Neuronal stem cell (in vitro differentiated cells): ENCODE data around the gene BID.

Experiments
- DNase-seq: peaks from one replicate; pipeline ENCODE4 v3.0.0-alpha.2; 2013; ENCODE audit warnings: low spot score
- H2AFZ ChIP-seq: one replicate; pipeline ENCODE4 v1.6.1; 2013; ENCODE audit warnings: mild to moderate bottlenecking, low read length, inconsistent platforms
- H2AK5ac ChIP-seq: 2 replicates; pipeline ENCODE4 v1.6.1; 2013; ENCODE audit warnings: low read depth, mild to moderate bottlenecking, inconsistent platforms, low read length, moderate library complexity, mixed read lengths
- H2BK120ac ChIP-seq: 2 replicates; pipeline ENCODE4 v1.6.1; 2013; ENCODE audit warnings: low read depth, mild to moderate bottlenecking, inconsistent platforms, low read length, moderate library complexity, mixed read lengths
- H2BK12ac ChIP-seq: one replicate; pipeline ENCODE4 v1.6.1; 2013; ENCODE audit warnings: low read length, inconsistent platforms
- H2BK15ac ChIP-seq: 2 replicates; pipeline ENCODE4 v1.6.1; 2013; ENCODE audit warnings: mild to moderate bottlenecking, low read length, inconsistent platforms, mixed read lengths
- H2BK5ac ChIP-seq: one replicate; pipeline ENCODE4 v1.6.1; 2013; ENCODE audit warnings: inconsistent platforms, mild to moderate bottlenecking, low read length, moderate library complexity
- H3K14ac ChIP-seq: one replicate; pipeline ENCODE4 v1.6.1; 2013; ENCODE audit warnings: low read length, inconsistent platforms
- H3K18ac ChIP-seq: 2 replicates; pipeline ENCODE4 v1.6.1; 2013; ENCODE audit warnings: low read length, inconsistent platforms
- H3K23ac ChIP-seq: 2 replicates; pipeline ENCODE4 v1.6.1; 2013; ENCODE audit warnings: low read depth, mild to moderate bottlenecking, mixed read lengths, low read length, inconsistent platforms; ENCODE audit not compliant: poor library complexity
- H3K27ac ChIP-seq: replicated peaks from 3 replicates; pipeline ENCODE4 v1.5.1; 2013; ENCODE audit warnings: low read length, inconsistent platforms
- H3K27me3 ChIP-seq, 3 experiments: 2 replicates each; pipeline ENCODE4 v1.6.1; 2013; ENCODE audit warnings: low read length in 3 of 3, mild to moderate bottlenecking in 2 of 3, inconsistent platforms in 1 of 3, low read depth in 1 of 3, mixed read lengths in 1 of 3, moderate library complexity in 1 of 3; ENCODE audit not compliant: control insufficient read depth in 3 of 3, insufficient read depth in 3 of 3
- H3K36me3 ChIP-seq, 2 donors: replicated peaks in 1 of 2; 2 replicates each; pipeline ENCODE4 v1.6.1; 2013; ENCODE audit warnings: low read length in 2 of 2; ENCODE audit not compliant: control insufficient read depth in 2 of 2, insufficient read depth in 2 of 2
- H3K4ac ChIP-seq: 2 replicates; pipeline ENCODE4 v1.6.1; 2013; ENCODE audit warnings: inconsistent platforms, mild to moderate bottlenecking, low read length, moderate library complexity
- H3K4me1 ChIP-seq, 2 donors: 1 replicate in 1 of 2; 2 replicates in 1 of 2; pipeline ENCODE4 v1.6.1; 2013; ENCODE audit warnings: low read length in 2 of 2, low read depth in 1 of 2; ENCODE audit not compliant: control insufficient read depth in 2 of 2, insufficient read depth in 1 of 2
- H3K4me2 ChIP-seq: one replicate; pipeline ENCODE4 v1.6.1; 2013; ENCODE audit warnings: mild to moderate bottlenecking, low read length, inconsistent platforms; ENCODE audit not compliant: insufficient read depth, poor library complexity, severe bottlenecking
- H3K4me3 ChIP-seq, 2 donors: 2 replicates each; pipeline ENCODE4 v1.5.1; 2013; ENCODE audit warnings: low read length in 2 of 2, mild to moderate bottlenecking in 2 of 2, inconsistent platforms in 1 of 2, moderate library complexity in 1 of 2
- H3K79me1 ChIP-seq: one replicate; pipeline ENCODE4 v1.6.1; 2013; ENCODE audit warnings: low read depth, mild to moderate bottlenecking, inconsistent platforms, low read length, moderate library complexity
- H3K9ac ChIP-seq: one replicate; pipeline ENCODE4 v1.6.1; 2013; ENCODE audit warnings: mild to moderate bottlenecking, low read depth, low read length, inconsistent platforms; ENCODE audit not compliant: poor library complexity
- H3K9me3 ChIP-seq, 2 donors: replicated peaks in 1 of 2; 2 replicates each; pipeline versions ENCODE3 to v1.6.1; 2013; ENCODE audit warnings: low read length in 2 of 2, mild to moderate bottlenecking in 2 of 2, inconsistent platforms in 1 of 2, low read depth in 1 of 2, mixed read lengths in 1 of 2, moderate library complexity in 1 of 2; ENCODE audit not compliant: control insufficient read depth in 2 of 2, insufficient read depth in 1 of 2
- H4K8ac ChIP-seq: one replicate; pipeline ENCODE4 v1.6.1; 2013; ENCODE audit warnings: low read depth, mild to moderate bottlenecking, inconsistent platforms, low read length, moderate library complexity
- H4K91ac ChIP-seq: one replicate; pipeline ENCODE4 v1.6.1; 2013; ENCODE audit warnings: low read length, low read depth, mild to moderate bottlenecking, inconsistent platforms; ENCODE audit not compliant: poor library complexity
- WGBS, 2 donors: extraction: QIAGEN DNeasy Blood & Tissue Kit; methylation state at CpG; one replicate each; pipeline ENCODE4 v1.1.7; 2013; ENCODE audit warnings: missing lambda C conversion rate in 2 of 2, mixed read lengths in 1 of 2; ENCODE audit not compliant: insufficient read length in 2 of 2, insufficient replicate concordance in 1 of 2; ENCODE audit errors: extremely low coverage in 2 of 2; 5-methylcytosine and 5-hydroxymethylcytosine counted together

BID gene

DNA sequence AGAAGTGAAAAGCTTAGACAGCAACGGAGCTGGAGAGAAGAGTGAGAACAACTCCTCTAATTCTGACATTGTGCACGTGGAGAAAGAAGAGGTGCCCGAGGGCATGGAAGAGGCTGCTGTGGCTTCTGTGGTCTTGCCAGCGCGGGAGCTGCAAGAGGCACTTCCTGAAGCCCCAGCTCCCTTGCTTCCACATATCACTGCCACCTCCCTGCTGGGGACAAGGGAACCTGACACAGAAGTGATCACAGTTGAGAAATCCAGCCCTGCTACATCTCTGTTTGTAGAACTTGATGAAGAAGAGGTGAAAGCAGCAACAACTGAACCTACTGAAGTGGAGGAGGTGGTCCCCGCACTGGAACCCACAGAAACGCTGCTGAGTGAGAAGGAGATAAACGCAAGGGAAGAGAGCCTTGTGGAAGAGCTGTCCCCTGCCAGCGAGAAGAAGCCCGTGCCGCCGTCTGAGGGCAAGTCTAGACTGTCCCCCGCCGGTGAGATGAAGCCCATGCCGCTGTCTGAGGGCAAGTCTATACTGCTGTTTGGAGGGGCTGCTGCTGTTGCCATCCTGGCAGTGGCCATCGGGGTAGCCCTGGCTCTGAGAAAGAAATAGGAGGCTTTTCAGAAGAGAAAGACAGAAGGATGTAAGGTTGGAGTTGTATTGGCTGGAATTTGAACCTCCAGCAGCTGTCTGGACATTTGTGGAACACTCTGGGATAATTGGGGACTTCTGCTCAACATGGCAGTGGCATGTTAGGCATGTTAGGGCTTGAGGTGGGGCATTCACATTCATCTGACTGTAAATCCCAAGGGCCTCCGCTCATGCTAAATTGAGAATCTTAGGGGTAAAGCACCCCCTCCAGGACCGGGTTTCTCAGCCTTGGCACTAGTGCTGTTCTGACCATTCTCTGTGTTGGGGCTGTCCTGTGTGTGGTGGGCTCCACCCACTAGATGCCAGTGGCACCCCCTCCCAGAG is 47.1 kb downstream of the BID start:
- DNase-seq: no peak
- Histone ChIP-seq H2AFZ (no peak overlapping the region), H3K14ac (no peak overlapping the region), H3K18ac (no peak overlapping the region), H4K8ac (no peak overlapping the region), H3K4me1 (no peaks in the 10 kb centered on the region), H3K79me1 (no peaks in the 10 kb centered on the region), H2BK12ac (no peak overlapping the region), H3K9me3 (no peaks in the 10 kb centered on the region), H2BK5ac (no peak overlapping the region), H2AK5ac (no peak overlapping the region), H2BK15ac (no peak overlapping the region), H3K27ac (no peak overlapping the region), H3K27me3 (no peaks in the 10 kb centered on the region), H3K4me2 (no peak overlapping the region), H3K9ac (no peak overlapping the region), H2BK120ac (no peak overlapping the region), H3K36me3 (peaks cover 24 to 56% of the 10 kb centered on the region in 2 donors), H3K4ac (no peak overlapping the region), H4K91ac (no peak overlapping the region), H3K23ac (no peak overlapping the region), H3K4me3 (no peak overlapping the region)
- no CpG with 5 or more reads among the region's 18 CpGs for WGBS, 2 donors

GRCh38 chr22:17726006-17726927 is 48.0 kb downstream of the BID start:
- WGBS, 2 donors: no CpG with 5 or more reads among the region's 13 CpGs
- Histone ChIP-seq H2BK15ac (no peak overlapping the region), H4K8ac (no peak overlapping the region), H2AK5ac (no peak overlapping the region), H3K36me3 (peaks cover 23 to 47% of the 10 kb centered on the region in 2 donors), H3K23ac (no peak overlapping the region), H2BK12ac (no peak overlapping the region), H3K4me3 (no peak overlapping the region), H3K9ac (no peak overlapping the region), H3K14ac (no peak overlapping the region), H3K27me3 (no peaks in the 10 kb centered on the region), H3K18ac (no peak overlapping the region), H3K4me1 (no peaks in the 10 kb centered on the region), H4K91ac (no peak overlapping the region), H3K27ac (no peak overlapping the region), H3K9me3 (no peaks in the 10 kb centered on the region), H3K4ac (no peak overlapping the region), H2BK120ac (no peak overlapping the region), H2AFZ (no peak overlapping the region), H3K79me1 (no peaks in the 10 kb centered on the region), H2BK5ac (no peak overlapping the region), H3K4me2 (no peak overlapping the region)
- no peak for DNase-seq

DNA sequence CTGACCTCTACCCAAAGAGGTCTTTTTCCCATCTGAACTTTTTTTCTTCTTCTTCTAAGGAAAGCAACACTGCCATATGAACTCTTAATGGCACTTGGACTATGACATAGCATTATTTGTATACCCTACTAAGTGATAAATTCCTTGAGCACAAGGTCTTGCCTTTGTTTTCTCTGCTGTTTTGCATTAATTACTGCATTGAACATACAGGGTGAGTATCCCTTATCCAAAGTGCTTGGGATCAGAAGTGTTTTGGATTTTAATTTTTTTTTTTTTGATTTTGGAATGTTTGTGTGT is 48.8 kb downstream of the BID start:
- H3K4ac ChIP-seq: no peak overlapping the region
- peaks cover 23 to 42% of the 10 kb centered on the region in 2 donors for H3K36me3 ChIP-seq
- no peak overlapping the region for H3K27ac ChIP-seq

More for the DNA sequence above, 48.8 kb downstream of the BID start:
- H2BK120ac ChIP-seq: no peak overlapping the region
- no peak overlapping the region for H3K9ac ChIP-seq
- H2AFZ ChIP-seq: no peak overlapping the region
- H4K91ac ChIP-seq: no peak overlapping the region
- no peak overlapping the region for H3K4me2 ChIP-seq
- no peak overlapping the region for H3K4me3 ChIP-seq
- no peak overlapping the region for H2BK15ac ChIP-seq
- no peak overlapping the region for H3K23ac ChIP-seq
- H2AK5ac ChIP-seq: no peak overlapping the region
- no peaks in the 10 kb centered on the region for H3K4me1 ChIP-seq
- no peak overlapping the region for H4K8ac ChIP-seq
- H3K27me3 ChIP-seq: no peaks in the 10 kb centered on the region
- H3K9me3 ChIP-seq: no peaks in the 10 kb centered on the region
- no peak overlapping the region for H3K14ac ChIP-seq
- DNase-seq: no peak
- H2BK5ac ChIP-seq: no peak overlapping the region
- no peak overlapping the region for H3K18ac ChIP-seq
- no peak overlapping the region for H2BK12ac ChIP-seq
- no peaks in the 10 kb centered on the region for H3K79me1 ChIP-seq
